HG02571 (cell line): ENCODE results near the gene NT5C2.
A peak's percentile ranks its signal among the peaks of the same experiment; 100 is the strongest.
"Not testable (repeated sequence)": the region's sequence is repeated elsewhere in the genome, so short reads cannot be mapped to it uniquely, and the experiment has no call there.

Source experiments
- ATAC-seq: cut with Tn5 transposase; IDR thresholded peaks from one replicate; pipeline ENCODE4 v1.9.1; 2021; ENCODE audit warnings: mild to moderate bottlenecking, moderate library complexity; ENCODE audit not compliant: unreplicated experiment

Gene NT5C2

DNA sequence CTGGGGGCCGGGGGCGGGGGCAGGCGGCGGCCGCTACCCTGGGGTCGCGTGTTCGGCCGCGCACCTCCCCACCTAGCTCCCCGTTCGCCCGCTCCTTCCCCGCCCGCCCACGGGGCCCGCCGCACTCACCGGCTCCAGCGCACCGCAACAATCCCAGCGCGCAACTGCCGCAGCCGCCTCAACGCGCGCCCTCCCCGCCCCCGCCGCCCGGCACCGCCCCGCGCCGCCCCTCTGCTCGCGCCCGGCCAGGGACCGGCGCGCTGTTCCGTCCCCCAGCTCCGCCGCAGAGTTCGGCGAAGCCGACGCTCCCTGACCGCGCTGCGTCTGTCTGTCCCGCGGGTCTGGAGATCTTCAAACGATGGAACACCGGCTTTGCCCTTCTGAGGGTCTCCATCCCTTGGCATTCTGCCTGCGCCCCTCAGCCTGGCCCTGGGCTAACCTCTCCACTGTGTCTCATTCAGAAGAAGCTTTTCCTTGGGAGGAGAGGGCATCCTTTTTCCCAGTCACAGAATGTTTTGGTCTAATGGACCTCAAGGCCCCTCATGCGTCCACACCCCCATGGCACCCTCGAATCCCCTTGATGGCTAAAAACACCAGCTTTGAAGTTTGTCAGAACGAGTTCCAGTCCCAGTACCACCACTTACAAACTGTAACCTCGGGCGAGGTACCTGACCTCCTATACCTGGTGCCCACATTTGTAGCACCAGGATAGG, at the start of gene NT5C2:
Gene NT5C2 (minus strand): TSS at position 166 of the 713 bp plus-strand sequence. CDS start 18,314 bp downstream, outside the sequence.
- ATAC-seq, result peak; percentile 73

DNA sequence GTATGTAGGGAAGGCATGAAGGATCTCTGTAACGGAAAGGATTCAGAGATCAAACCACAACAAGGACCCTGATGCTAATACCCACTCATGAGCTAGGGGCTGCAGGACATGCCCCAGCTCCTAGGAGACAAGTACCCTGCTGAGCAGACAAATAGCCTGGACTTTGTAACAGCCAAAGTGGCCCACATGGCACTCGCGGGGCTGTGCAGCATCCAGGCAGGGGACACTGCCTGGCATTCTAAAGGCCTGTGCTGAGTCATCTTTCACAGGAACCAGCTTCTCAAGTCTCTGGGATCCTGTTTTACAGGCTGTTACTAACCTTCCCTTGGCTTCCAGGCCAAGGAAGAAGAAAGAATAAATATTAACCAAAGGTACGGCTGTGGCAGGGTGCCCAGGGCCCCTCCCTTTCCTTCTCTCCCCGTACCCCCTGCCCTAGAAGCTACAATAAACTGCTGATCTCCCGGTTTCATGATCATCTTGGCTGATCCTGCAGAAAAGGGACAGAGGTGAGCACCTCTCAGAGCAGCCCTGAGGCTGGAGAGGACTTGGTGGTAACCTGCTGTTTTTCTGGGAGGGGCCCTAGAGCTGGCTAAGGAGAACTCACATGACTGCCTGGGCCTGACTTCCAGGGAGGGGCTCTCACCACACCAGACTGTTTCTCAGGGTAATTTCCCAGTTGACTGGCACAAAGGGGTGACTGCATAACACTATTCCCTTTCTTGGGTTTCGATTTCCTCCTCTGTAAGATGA, 48.4 kb upstream of the NT5C2 start:
- no peak for ATAC-seq

DNA sequence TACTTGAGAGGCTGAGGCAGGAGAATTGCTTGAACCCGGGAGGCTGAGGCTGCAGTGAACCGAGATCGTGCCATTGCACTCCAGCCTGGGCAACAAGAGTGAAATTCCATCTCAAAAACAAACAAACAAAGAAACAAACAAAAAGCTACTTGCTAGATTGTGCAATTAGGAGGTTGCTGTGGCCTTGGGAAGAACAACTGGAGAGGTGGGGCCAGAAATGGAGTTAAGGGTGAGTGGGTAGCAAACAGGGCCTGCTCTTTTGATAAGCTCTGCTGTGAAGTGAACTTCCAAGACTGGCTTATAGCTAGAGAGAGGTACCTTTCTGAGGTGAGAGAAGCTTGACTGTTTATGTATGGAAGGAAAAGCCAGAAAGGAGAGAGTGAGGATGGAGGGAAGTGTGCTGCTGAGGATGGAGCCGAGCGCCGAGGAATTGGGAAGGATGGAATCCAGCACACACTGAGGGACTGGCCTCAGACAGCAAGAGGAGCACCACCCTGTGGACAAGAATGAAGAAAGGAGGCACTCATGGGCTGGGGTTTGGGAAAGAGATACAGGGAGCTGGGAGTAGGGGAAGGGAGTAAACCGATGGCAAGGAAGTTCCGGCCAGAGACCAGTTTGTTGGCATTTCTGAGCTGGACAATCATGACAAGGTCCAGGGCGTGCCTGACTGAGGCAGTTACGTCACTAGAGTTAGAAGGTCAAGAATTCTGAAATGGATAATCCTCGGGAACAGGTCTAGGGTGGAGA, 45.6 kb upstream of the NT5C2 start:
- no peak for ATAC-seq

DNA sequence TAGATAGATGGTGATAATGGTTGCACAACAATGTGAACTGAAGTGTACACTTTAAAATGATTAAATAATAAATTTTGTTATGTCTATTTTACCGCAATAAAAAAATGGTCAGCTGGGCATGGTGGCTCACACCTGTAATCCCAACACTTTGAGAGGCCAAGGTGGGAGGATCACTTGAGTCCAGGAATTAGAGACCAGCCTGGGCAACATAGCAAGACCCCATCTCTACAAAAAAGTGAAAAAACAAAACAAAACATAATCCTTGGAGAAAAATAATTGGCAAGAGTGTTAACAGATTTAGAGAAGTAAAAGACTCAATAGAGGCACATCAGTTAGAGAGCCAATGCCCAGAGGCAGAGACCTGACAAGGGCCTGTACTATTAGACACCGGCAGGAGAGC, 42.7 kb upstream of the NT5C2 start:
- ATAC-seq, result no peak

DNA sequence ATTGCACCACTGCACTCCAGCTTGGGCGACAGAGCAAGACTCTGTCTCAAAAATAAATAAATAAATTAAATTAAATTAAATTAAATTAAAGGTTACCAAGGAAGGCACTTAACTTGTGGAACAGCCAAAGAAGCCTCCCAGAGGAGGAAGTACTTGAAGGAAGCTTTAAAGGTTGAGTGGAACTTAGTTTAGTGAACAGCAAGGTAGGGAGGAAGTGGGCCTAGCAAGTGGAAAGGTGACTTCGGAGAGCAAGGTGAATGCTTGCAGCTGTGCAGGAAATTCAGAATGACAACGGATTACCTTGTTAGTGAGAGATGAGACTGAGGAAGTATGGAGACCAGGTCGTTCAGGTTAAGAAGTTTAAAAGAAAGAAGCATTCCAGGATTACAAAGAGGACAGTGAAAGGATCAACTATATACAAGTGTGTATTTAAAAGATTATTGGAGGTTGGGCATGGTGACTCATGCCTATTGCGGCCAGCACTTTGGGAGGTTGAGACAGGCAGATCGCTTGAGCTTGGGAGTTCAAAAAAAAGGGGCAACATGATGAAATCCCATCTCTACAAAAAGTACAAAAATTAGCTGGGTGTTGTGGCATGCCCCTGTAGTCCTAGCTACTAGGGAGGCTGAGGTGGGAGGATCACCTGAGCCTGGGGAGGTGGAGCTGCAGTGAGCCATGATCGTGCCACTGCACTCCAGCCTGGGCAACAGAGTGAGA, 39.9 kb upstream of the NT5C2 start:
- ATAC-seq, result no peak

DNA sequence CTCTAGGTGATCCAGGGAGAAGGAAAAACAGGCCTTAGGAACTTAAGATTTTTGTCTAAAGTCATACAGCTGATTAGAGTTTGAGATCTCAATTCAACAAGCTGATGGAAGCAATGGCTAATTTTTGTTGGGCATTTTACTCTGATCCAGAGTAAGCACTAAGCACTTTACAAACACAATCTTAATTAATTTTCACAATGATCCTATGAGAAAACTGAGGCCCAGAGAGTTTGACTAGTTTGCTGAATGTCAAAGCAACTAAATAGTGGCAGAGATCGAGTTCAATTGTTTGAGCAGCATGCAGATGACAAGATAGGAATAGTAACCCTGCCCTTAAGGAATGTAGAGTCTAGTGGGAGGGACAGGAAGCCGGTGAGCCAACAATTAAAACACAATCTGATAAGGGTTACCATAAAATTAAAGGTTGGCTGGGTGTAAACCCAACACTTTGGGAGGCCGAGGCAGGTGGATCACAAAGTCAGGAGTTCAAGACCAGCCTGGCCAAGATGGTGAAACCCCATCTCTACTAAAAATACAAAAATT, 39.1 kb upstream of the NT5C2 start:
- ATAC-seq, result no peak

DNA sequence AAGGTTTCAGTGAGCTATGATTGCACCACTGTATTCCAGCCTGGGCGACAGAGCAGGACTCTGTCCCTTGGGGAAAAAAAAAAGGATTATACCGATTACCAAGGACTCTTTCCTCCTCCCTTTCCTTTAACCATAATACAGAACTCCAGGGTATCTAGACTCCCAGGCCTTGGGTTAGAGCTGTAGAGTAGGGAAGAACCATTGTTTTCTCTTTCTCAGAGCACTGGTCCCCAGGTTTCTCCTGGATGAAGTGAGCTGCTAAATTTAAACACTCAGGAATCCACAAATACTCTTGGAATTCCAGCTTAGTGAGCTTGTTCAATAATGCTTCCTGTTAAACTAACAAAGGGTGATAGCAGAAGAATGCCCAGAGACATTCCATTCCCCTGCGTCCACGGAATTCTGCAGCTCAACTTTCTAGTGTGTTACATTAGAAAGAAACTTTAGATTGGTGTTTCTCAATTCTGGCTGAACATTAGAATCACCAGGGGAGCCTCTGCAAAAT, 38.0 kb upstream of the NT5C2 start:
- ATAC-seq, result no peak

DNA sequence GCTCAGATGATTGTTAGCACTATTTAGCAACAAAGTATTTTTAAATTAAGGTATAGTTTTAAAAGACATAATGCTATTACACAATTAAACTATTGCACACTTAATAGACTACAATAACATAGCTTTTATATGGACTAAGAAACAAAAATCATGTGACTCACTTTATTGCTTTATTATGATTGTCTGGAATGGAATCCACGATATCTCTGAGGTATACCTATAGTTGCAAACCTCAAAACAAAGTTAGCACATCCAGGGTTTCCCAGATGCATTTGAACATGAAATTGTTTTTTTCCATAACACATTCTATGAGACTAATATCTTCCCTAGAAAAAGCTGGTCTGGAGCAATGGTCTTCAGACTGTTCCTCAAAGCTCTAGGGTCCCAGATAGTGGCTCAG, 34.3 kb upstream of the NT5C2 start:
- ATAC-seq, result no peak

DNA sequence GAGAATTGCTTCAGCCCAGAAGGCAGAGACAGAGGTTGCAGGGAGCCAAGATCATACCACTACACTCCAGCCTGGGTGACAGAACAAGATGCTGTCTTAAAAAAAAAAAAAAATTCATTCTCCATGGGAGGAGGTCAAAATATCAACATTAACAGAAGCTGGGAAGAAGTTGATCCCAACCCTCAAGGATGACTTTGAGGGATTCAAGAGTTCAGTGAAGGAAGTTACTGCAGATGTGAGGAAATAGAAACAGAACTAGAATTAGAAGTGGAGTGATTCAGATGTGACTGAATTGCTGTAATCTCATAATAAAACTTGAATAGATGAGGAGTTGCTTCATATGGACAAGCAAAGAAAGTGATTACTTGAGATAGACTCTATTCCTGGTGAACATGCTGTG, 32.9 kb upstream of the NT5C2 start:
- ATAC-seq, result no peak

DNA sequence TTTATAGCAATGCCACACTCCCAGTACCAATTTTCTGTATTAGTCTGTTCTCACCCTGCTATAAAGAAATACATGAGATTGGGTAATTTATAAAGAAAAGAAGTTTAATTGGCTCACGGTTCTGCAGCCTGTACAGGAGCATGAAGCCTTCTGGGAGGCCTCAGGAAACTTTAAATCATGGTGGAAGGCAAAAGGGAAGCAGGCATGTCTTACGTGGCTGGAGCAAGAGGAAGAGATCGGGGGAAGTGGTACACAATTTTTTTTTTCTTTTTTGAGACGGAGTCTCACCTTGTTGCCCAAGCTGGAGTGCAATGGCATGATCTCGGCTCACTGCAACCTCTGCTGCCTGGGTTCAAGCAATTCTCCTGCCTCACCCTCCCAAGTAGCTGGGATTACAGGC, 31.6 kb upstream of the NT5C2 start:
- not testable (repeated sequence) for ATAC-seq

DNA sequence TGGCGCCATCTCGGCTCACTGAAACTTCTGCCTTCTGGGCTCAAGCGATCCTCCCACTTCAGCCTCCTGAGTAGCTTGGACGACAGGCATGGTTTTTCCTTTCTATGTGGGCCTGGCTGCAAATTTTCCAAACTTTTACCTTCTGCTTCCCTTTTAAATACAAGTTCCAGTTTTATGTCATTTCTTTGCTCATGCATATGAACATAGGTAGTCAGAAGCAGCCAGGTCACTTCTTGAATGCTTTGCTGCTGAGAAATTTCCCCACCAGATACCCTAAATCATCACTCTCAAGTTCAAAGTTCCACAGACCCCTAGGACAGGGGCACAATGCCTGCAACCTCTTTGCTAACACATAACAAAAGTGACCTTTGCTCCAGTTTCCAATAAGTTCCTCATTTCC, 31.1 kb upstream of the NT5C2 start:
- no peak for ATAC-seq

DNA sequence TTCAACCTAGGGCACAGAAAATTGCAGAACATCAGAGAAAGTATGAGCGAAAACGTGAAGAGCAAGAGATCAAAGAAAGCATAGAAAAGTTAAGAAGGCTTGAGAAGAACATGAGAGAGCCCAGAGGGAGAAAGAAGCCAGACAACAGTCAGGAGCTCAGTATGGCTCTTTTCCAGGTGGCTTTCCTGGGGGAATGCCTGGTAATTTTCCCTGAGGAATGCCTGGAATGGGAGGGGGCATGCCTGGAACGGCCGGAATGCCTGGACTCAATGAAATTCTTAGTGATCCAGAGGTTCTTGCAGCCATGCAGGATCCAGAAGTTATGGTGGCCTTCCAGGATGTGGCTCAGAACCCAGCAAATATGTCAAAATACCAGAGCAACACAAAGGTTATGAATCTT, 23.3 kb upstream of the NT5C2 start:
- ATAC-seq, result not testable (repeated sequence)

DNA sequence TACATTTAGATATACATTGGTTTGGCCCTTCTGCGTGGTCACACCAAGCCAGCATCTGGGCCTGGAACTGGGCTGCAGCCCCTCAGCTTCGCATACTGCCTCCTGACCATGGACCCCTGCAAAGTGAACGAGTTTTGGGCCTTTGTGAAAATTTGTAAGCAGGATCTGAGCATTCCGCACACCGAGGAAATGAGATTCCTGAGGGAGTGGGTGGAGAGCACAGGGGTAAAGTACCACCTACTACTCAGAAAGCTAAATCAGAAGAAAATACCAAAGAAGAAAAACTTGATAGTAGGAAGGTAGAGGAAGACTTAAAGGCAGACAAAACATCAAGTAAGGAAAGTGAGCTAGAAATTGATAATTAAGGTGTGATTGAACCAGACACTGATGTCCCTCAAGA, 22.5 kb upstream of the NT5C2 start:
- no peak for ATAC-seq

DNA sequence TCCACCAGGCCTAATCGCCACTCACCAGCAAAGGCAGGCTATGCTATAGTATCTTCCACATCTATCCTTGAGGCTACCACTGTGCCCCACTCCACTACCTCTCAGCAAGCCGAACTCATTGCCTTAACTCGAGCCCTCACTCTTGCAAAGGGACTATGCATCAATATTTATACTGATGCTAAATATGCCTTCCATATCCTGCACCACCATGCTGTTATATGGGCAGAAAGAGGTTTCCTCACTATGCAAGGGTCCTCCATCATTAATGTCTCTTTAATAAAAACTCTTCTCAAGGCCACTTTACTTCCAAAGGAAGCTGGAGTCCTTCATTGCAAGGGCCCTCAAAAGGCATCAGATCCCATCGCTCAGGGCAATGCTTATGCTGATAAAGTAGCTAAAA, 17.2 kb upstream of the NT5C2 start:
- ATAC-seq, result not testable (repeated sequence)

DNA sequence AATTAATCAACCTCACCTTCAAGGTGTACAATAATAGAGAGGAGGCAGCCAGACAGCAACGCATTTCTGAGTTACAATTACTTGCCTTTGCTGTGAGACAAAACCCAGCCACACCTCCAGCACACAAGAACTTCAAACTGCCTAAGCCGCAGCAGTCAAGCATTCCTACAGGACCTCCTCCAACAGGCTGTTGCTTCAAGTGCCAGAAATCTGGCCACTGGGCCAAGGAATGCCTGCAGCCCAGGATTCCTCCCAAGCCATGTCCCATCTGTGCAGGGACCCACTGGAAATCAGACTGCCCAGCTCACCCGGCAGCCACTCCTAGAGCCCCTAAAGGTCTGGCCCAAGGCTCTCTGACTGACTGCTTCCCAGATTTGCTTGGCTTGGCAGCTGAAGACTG, 14.6 kb upstream of the NT5C2 start:
- not testable (repeated sequence) for ATAC-seq

DNA sequence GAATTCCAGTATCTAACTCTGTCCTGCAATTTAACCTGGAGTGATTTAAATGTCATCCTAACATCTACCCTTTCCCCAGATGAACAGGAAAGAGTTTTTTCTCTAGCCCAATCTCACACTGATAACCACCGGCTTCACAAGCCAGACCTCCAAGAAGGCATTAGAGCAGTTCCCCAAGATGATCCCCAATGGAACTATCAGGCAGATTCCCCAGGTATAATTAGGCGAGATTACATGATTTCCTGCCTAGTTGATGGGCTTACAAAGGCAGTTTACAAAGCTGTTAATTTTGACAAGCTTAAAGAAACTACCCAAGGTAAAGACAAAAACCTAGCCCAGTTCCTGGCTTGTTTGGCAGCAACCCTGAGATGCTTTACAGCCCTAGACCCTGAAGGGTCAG, 14.1 kb upstream of the NT5C2 start:
- no peak for ATAC-seq

DNA sequence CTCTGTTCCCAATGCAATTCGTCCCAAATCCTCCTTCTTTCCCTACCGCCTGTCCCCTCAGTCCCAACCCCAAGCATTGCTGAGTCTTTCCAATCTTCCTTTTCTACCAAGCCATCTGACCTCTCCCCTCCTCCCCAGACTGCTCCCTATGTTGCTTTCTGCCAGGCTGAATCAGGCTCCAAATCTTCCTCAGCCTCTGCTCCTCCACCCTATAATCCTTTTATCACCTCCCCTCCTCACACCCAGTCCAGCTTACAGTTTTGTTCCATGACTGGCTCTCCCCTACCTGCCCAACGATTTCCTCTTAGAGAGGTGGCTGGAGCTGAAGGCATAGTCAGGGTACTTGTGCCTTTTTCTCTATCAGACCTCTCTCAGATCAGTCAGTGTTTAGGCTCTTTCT, 13.6 kb upstream of the NT5C2 start:
- not testable (repeated sequence) for ATAC-seq

DNA sequence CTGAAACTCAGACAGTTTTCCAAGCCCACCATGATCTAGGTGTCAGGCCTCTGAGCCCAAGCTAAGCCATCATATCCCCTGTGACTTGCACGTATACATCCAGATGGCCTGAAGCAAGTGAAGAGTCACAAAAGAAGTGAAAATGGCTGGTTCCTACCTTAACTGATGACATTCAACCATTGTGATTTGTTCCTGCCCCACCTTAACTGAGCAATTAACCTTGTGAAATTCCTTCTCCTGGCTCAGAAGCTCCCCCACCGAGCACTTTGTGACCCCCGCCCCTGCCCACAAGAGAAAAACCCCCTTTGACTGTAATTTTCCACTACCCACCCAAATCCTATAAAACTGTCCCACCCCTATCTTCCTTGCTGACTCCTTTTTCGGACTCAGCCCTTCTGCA, 12.3 kb upstream of the NT5C2 start:
- ATAC-seq, result not testable (repeated sequence)

DNA sequence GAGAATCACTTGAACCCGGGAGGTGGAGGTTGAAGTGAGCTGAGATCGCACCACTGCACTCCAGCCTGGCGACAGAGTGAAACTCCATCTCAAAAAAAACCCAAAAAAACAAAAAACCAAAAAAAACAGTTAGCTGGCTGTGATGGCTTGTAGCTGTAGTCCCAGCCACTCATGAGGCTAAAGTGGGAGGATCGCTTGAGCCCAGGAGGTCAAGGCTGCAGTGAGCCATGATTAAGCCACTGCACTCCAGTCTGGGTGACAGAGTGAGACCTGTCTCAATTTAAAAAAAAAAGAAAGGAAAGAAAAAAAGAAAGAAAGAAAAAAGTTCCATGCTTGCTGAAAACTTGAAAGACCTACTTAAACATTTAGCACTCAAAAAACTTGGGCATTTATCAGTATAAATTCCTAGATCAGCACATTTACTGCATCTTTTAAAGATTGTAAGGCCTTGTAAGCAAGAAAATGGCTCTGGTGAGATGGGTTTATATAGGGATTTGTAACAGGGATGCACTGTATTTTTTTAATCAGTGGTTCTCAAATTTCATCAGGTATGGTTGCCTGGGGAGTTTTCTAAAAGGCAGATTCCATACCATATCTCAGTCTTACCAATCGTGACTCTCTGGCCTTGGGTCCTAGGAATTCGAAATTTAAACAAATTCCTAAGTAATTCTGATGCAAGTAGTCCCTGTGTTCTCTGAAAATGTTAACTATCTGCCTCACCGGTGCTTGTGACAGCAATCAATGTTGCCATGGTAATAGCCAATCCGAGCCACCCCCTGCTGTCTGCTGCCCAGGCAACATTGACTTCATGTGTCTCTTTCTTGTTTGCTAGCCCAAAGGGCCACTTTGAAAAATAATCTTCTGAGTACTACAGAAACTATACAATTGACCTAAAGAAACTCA, 11.5 kb upstream of the NT5C2 start:
- no peak for ATAC-seq

DNA sequence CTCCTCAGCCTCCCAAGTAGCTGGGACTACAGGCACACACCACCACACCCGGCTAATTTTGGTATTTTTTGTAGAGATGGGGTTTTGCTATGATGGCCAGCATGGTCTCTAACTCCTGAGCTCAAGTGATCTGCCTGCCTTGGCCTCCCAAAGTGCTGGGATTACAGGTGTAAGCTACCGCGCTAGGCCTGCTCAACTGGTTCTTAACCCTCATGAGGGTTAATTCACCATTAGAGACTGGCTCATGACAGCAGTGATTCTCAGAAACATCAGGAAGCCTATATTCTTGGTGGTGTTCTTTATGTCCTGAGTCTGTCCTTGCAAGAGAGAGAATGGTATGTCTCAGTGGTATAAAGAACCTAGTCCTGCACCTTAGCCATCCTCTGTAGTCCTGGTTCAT, 10.4 kb upstream of the NT5C2 start:
- ATAC-seq, result no peak
